Mesendoderm (in vitro differentiated cells): ENCODE data around the gene DENND4B.

Source experiments
- DNase-seq: peaks from one replicate; pipeline ENCODE4 v3.0.0; 2013
- H2AK5ac ChIP-seq: 2 replicates; pipeline ENCODE4 v1.6.1; 2013; ENCODE audit warnings: low read length, inconsistent platforms
- H2BK120ac ChIP-seq: 2 replicates; pipeline ENCODE4 v1.6.1; 2013; ENCODE audit warnings: low read depth, mild to moderate bottlenecking, low read length, moderate library complexity, mixed read lengths
- H2BK15ac ChIP-seq: replicated peaks from 2 replicates; pipeline ENCODE4 v1.6.1; 2013; ENCODE audit warnings: low read depth, mild to moderate bottlenecking, moderate library complexity
- H2BK5ac ChIP-seq: 2 replicates; pipeline ENCODE4 v1.6.1; 2013; ENCODE audit warnings: low read length, inconsistent platforms
- H3K18ac ChIP-seq: 2 replicates; pipeline ENCODE4 v1.6.1; 2013; ENCODE audit warnings: mild to moderate bottlenecking, low read length, mixed read lengths
- H3K23ac ChIP-seq: one replicate; pipeline ENCODE4 v1.6.1; 2013; ENCODE audit warnings: low read length
- H3K27ac ChIP-seq: 2 replicates; pipeline ENCODE4 v1.5.1; 2013; ENCODE audit warnings: low read depth, mild to moderate bottlenecking, inconsistent platforms, low read length, moderate library complexity
- H3K27me3 ChIP-seq: 2 replicates; pipeline ENCODE4 v1.6.1; 2013; ENCODE audit warnings: low read length, control low read depth, mild to moderate bottlenecking, inconsistent platforms; ENCODE audit not compliant: insufficient read depth, poor library complexity
- H3K36me3 ChIP-seq: 2 replicates; pipeline ENCODE4 v1.6.1; 2013; ENCODE audit warnings: low read length, inconsistent platforms; ENCODE audit not compliant: control insufficient read depth, insufficient read depth
- H3K4ac ChIP-seq: one replicate; pipeline ENCODE4 v1.6.1; 2013; ENCODE audit warnings: low read depth, mild to moderate bottlenecking, low read length, moderate library complexity
- H3K4me1 ChIP-seq: 2 replicates; pipeline ENCODE4 v1.6.1; 2013; ENCODE audit warnings: low read depth, low read length, inconsistent platforms; ENCODE audit not compliant: control insufficient read depth
- H3K4me2 ChIP-seq: 2 replicates; pipeline ENCODE4 v1.6.1; 2013; ENCODE audit warnings: low read length
- H3K4me3 ChIP-seq: 2 replicates; pipeline ENCODE4 v1.5.1; 2013; ENCODE audit warnings: mild to moderate bottlenecking, low read length
- H3K56ac ChIP-seq: one replicate; pipeline ENCODE4 v1.6.1; 2013; ENCODE audit warnings: low read length
- H3K79me1 ChIP-seq: 2 replicates; pipeline ENCODE4 v1.6.1; 2013; ENCODE audit warnings: low read length, inconsistent platforms
- H3K79me2 ChIP-seq: 2 replicates; pipeline ENCODE4 v1.6.1; 2013; ENCODE audit warnings: mild to moderate bottlenecking, low read length; ENCODE audit not compliant: control insufficient read depth, insufficient read depth
- H3K9ac ChIP-seq: 2 replicates; pipeline ENCODE4 v1.6.1; 2013; ENCODE audit warnings: low read length, inconsistent platforms
- H4K5ac ChIP-seq: one replicate; pipeline ENCODE4 v1.6.1; 2013; ENCODE audit warnings: low read length
- H4K8ac ChIP-seq: one replicate; pipeline ENCODE4 v1.6.1; 2013; ENCODE audit warnings: low read depth, mild to moderate bottlenecking, control low read depth, low read length, moderate library complexity
- WGBS: extraction: QIAGEN DNeasy Blood & Tissue Kit; methylation state at CpG from one replicate; pipeline ENCODE4 v1.1.7; 2013; ENCODE audit warnings: low lambda C conversion rate, missing lambda C conversion rate; ENCODE audit not compliant: insufficient coverage; ENCODE audit errors: extremely low coverage; 5-methylcytosine and 5-hydroxymethylcytosine counted together

Gene DENND4B

GRCh38 chr1:153937331-153937730, 9.2 kb downstream of the DENND4B start:
- WGBS = no CpG with 5 or more reads among the region's 10 CpGs
- no peaks in the 10 kb centered on the region for H3K27me3 ChIP-seq
- H2BK5ac ChIP-seq = no peak overlapping the region
- no peak overlapping the region for H2AK5ac ChIP-seq
- H2BK120ac ChIP-seq = no peak overlapping the region
- H3K4ac ChIP-seq = no peak overlapping the region
- H3K79me2 ChIP-seq = no peaks in the 10 kb centered on the region
- H3K79me1 ChIP-seq = no peaks in the 10 kb centered on the region
- no peak overlapping the region for H4K5ac ChIP-seq
- no peak overlapping the region for H3K23ac ChIP-seq
- no peak overlapping the region for H3K4me2 ChIP-seq
- H3K36me3 ChIP-seq = peaks cover 18% of the 10 kb centered on the region
- H3K56ac ChIP-seq = no peak overlapping the region
- H4K8ac ChIP-seq = no peak overlapping the region
- H3K4me1 ChIP-seq = no peaks in the 10 kb centered on the region
- no peak overlapping the region for H3K27ac ChIP-seq
- no peak overlapping the region for H2BK15ac ChIP-seq
- no peak overlapping the region for H3K9ac ChIP-seq
- no peak overlapping the region for H3K4me3 ChIP-seq
- DNase-seq = no peak
- H3K18ac ChIP-seq = no peak overlapping the region

- no peaks in the 10 kb centered on the region for H3K4me1 ChIP-seq
- no peak overlapping the region for H3K4me2 ChIP-seq
- H3K56ac ChIP-seq = no peak overlapping the region
- no peak overlapping the region for H4K8ac ChIP-seq
- H2AK5ac ChIP-seq = no peak overlapping the region
- H3K27ac ChIP-seq = no peak overlapping the region
- H3K4me3 ChIP-seq = no peak overlapping the region
- H2BK120ac ChIP-seq = no peak overlapping the region
- H3K27me3 ChIP-seq = no peaks in the 10 kb centered on the region
- peaks cover 18% of the 10 kb centered on the region for H3K36me3 ChIP-seq
- no peaks in the 10 kb centered on the region for H3K79me1 ChIP-seq
- H2BK5ac ChIP-seq = no peak overlapping the region
- H3K4ac ChIP-seq = no peak overlapping the region
- H2BK15ac ChIP-seq = no peak overlapping the region
- no peak overlapping the region for H3K9ac ChIP-seq
- no CpG with 5 or more reads among the region's 12 CpGs for WGBS
- no peak overlapping the region for H4K5ac ChIP-seq
- H3K23ac ChIP-seq = no peak overlapping the region
- no peak for DNase-seq
- no peak overlapping the region for H3K18ac ChIP-seq
- H3K79me2 ChIP-seq = no peaks in the 10 kb centered on the region
These were observed 10.3 kb downstream of the DENND4B start for GRCh38 chr1:153936011-153936802.

DNA sequence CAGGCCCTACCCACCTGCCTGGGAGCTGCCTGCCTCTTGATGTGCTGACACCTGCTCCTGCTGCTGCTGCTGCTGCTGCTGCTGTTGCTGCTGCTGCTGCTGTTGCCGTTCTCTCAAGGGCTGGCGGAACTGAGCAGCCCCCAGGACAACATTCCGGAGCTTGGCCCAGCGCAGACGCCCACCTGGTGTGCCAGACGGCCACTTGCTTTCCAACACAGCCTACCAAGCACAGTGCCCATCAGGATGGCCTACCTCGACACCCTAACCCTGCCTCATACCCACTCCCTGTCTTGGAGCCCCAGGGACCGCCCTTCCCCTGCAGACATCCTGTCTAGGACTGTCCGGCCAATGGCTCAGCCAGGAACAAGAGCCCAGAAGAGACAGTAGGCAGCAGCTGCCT, 11.8 kb downstream of the DENND4B start:
- no peak overlapping the region for H4K5ac ChIP-seq
- peaks cover 18% of the 10 kb centered on the region for H3K36me3 ChIP-seq
- no CpG with 5 or more reads among the region's 9 CpGs for WGBS

GRCh38 chr1:153933955-153934354, 12.6 kb downstream of the DENND4B start:
- H2AK5ac ChIP-seq = no peak overlapping the region
- H2BK120ac ChIP-seq = no peak overlapping the region
- H4K8ac ChIP-seq = no peak overlapping the region
- H3K56ac ChIP-seq = no peak overlapping the region
- H3K23ac ChIP-seq = no peak overlapping the region
- no peaks in the 10 kb centered on the region for H3K4me1 ChIP-seq
- no peaks in the 10 kb centered on the region for H3K79me2 ChIP-seq
- H3K27me3 ChIP-seq = no peaks in the 10 kb centered on the region
- H3K18ac ChIP-seq = no peak overlapping the region
- H2BK15ac ChIP-seq = no peak overlapping the region
- no peaks in the 10 kb centered on the region for H3K79me1 ChIP-seq
- no peak for DNase-seq
- no peak overlapping the region for H3K4ac ChIP-seq
- H2BK5ac ChIP-seq = no peak overlapping the region
- no peak overlapping the region for H3K4me3 ChIP-seq
- no peak overlapping the region for H3K9ac ChIP-seq
- H3K36me3 ChIP-seq = peaks cover 18% of the 10 kb centered on the region
- no peak overlapping the region for H4K5ac ChIP-seq
- H3K4me2 ChIP-seq = no peak overlapping the region
- H3K27ac ChIP-seq = no peak overlapping the region
- no CpG with 5 or more reads among the region's 11 CpGs for WGBS

More for the DNA sequence above, 11.8 kb downstream of the DENND4B start:
- no peaks in the 10 kb centered on the region for H3K4me1 ChIP-seq
- H3K4me3 ChIP-seq = no peak overlapping the region
- H3K27ac ChIP-seq = no peak overlapping the region
- no peak overlapping the region for H2BK5ac ChIP-seq
- H3K4ac ChIP-seq = no peak overlapping the region
- no peak overlapping the region for H3K9ac ChIP-seq
- H2BK15ac ChIP-seq = no peak overlapping the region
- DNase-seq = no peak
- no peak overlapping the region for H2AK5ac ChIP-seq
- no peak overlapping the region for H3K4me2 ChIP-seq
- H3K79me2 ChIP-seq = no peaks in the 10 kb centered on the region
- no peak overlapping the region for H3K23ac ChIP-seq
- no peak overlapping the region for H3K56ac ChIP-seq
- no peaks in the 10 kb centered on the region for H3K27me3 ChIP-seq
- no peak overlapping the region for H2BK120ac ChIP-seq
- H4K8ac ChIP-seq = no peak overlapping the region
- no peaks in the 10 kb centered on the region for H3K79me1 ChIP-seq
- no peak overlapping the region for H3K18ac ChIP-seq

- no CpG with 5 or more reads among the region's 14 CpGs for WGBS
- Histone ChIP-seq H3K27ac (no peak overlapping the region), H3K4me1 (no peaks in the 10 kb centered on the region), H4K5ac (no peak overlapping the region), H3K4ac (no peak overlapping the region), H3K18ac (no peak overlapping the region), H2AK5ac (no peak overlapping the region), H2BK120ac (no peak overlapping the region), H4K8ac (no peak overlapping the region), H3K27me3 (no peaks in the 10 kb centered on the region), H3K9ac (no peak overlapping the region), H3K4me3 (no peak overlapping the region), H2BK15ac (no peak overlapping the region), H3K79me1 (no peaks in the 10 kb centered on the region), H3K56ac (no peak overlapping the region), H3K23ac (no peak overlapping the region), H3K4me2 (no peak overlapping the region), H3K36me3 (peaks cover 18% of the 10 kb centered on the region), H2BK5ac (no peak overlapping the region), H3K79me2 (no peaks in the 10 kb centered on the region)
- DNase-seq = no peak
These were observed 13.1 kb downstream of the DENND4B start for GRCh38 chr1:153933430-153933829.
